GM23338 (cell line): ENCODE results near the gene PDE1C. TPM values are rescaled to one million over a fixed set of nuclear protein-coding genes. Genes with fewer than 3 reads are reported as not detected.

Experiments used
- ATAC-seq: fragments of 200-7000 bp; cut with Tn5 transposase; 3 replicates; pipeline ENCODE4 v1.9.1; 2020
- DNase-seq: peaks from one replicate; pipeline ENCODE4 v3.0.0-alpha.2; 2015; ENCODE audit warnings: low spot score
- H2AFZ ChIP-seq: fragments of 200-600 bp; sonication (generic); 2 replicates; pipeline ENCODE4 v1.8.0; 2016; ENCODE audit warnings: antibody characterized with exemption, mild to moderate bottlenecking, moderate library complexity
- H3F3A ChIP-seq: fragments of 200-600 bp; sonication (generic); replicated peaks from 2 replicates; pipeline ENCODE4 v1.8.0; 2017; ENCODE audit warnings: antibody characterized with exemption, mixed run types, low read depth
- H3K27ac ChIP-seq: fragments of 200-600 bp; sonication (generic); 2 replicates; pipeline ENCODE4 v1.6.1; 2016; ENCODE audit warnings: low read depth
- H3K27me3 ChIP-seq: fragments of 200-600 bp; sonication (generic); 2 replicates; pipeline ENCODE4 v1.8.0; 2016; ENCODE audit warnings: mild to moderate bottlenecking, mixed run types, moderate library complexity; ENCODE audit not compliant: insufficient read depth
- H3K36me3 ChIP-seq: fragments of 200-600 bp; sonication (generic); 2 replicates; pipeline ENCODE4 v1.8.0; 2016; ENCODE audit warnings: mild to moderate bottlenecking; ENCODE audit not compliant: insufficient read depth
- H3K4me1 ChIP-seq: fragments of 200-600 bp; sonication (generic); 2 replicates; pipeline ENCODE4 v1.8.0; 2016; ENCODE audit warnings: mild to moderate bottlenecking, moderate library complexity; ENCODE audit not compliant: insufficient read depth
- H3K4me2 ChIP-seq: fragments of 200-600 bp; sonication (generic); 2 replicates; pipeline ENCODE4 v1.7.1; 2017; ENCODE audit warnings: mixed run types
- H3K4me3 ChIP-seq: fragments of 200-600 bp; sonication (generic); 2 replicates; pipeline ENCODE4 v1.6.1; 2016; ENCODE audit warnings: mixed run types
- H3K79me2 ChIP-seq: fragments of 200-600 bp; sonication (generic); replicated peaks from 2 replicates; pipeline ENCODE4 v1.8.0; 2017; ENCODE audit warnings: mild to moderate bottlenecking; ENCODE audit not compliant: insufficient read depth
- H3K9me2 ChIP-seq: fragments of 200-600 bp; sonication (generic); 2 replicates; pipeline ENCODE4 v1.8.0; 2017; ENCODE audit not compliant: insufficient read depth
- H4K20me1 ChIP-seq: fragments of 200-600 bp; sonication (generic); replicated peaks from 2 replicates; pipeline ENCODE4 v1.8.0; 2017; ENCODE audit warnings: mild to moderate bottlenecking; ENCODE audit not compliant: insufficient read depth
- H3K27ac Mint-ChIP-seq: 2 replicates; pipeline ENCODE4 v1.8.0; 2020; ENCODE audit warnings: inconsistent platforms, mild to moderate bottlenecking, moderate library complexity, mixed read lengths
- H3K27me3 Mint-ChIP-seq: 3 replicates; pipeline ENCODE4 v1.8.0; 2022; ENCODE audit warnings: low read depth, mild to moderate bottlenecking, moderate library complexity, mixed read lengths, inconsistent platforms; ENCODE audit not compliant: insufficient read depth, poor library complexity
- H3K36me3 Mint-ChIP-seq: 3 replicates; pipeline ENCODE4 v1.8.0; 2021; ENCODE audit warnings: low read depth, mild to moderate bottlenecking, inconsistent platforms, moderate library complexity, mixed read lengths
- H3K4me1 Mint-ChIP-seq: 3 replicates; pipeline ENCODE4 v1.8.0; 2020; ENCODE audit warnings: mild to moderate bottlenecking, inconsistent platforms, mixed read lengths
- H3K4me3 Mint-ChIP-seq: 3 replicates; pipeline ENCODE4 v1.8.0; 2021; ENCODE audit warnings: moderate library complexity, mild to moderate bottlenecking, inconsistent platforms, mixed read lengths
- H3K9me3 Mint-ChIP-seq: 3 replicates; pipeline ENCODE4 v1.8.0; 2020; ENCODE audit warnings: moderate library complexity, mild to moderate bottlenecking, inconsistent platforms, mixed read lengths
- CREB1 ChIP-seq: fragments of 250-450 bp; sonication (Bioruptor Pico); IDR thresholded peaks from 2 replicates; pipeline ENCODE4 v1.5.0; 2020; ENCODE audit warnings: low read depth, mild to moderate bottlenecking, moderate library complexity
- CTCF ChIP-seq, 2 experiments: fragments of 200-600 bp in 1 of 2; sonication (generic) in 1 of 2; conservative IDR thresholded peaks; 2 replicates each; pipeline versions ENCODE4 v1.5.1 to v1.6.1; 2016 to 2017; ENCODE audit warnings: antibody characterized with exemption in 2 of 2, low read depth in 2 of 2, mild to moderate bottlenecking in 2 of 2, moderate library complexity in 1 of 2
- ETS1 ChIP-seq: IDR thresholded peaks from 2 replicates; pipeline ENCODE4 v1.6.1; 2016; ENCODE audit warnings: antibody characterized with exemption
- EZH2 ChIP-seq: fragments of 200-600 bp; sonication (generic); IDR thresholded peaks from one replicate; pipeline ENCODE4 v1.8.0; 2017; ENCODE audit warnings: antibody characterized with exemption, mild to moderate bottlenecking, low read depth; ENCODE audit not compliant: unreplicated experiment
- EZH2phosphoT487 ChIP-seq: fragments of 200-600 bp; sonication (generic); IDR thresholded peaks from one replicate; pipeline ENCODE4 v1.8.1; 2018; ENCODE audit warnings: antibody characterized with exemption; ENCODE audit not compliant: unreplicated experiment
- JUNB ChIP-seq: IDR thresholded peaks from one replicate; pipeline ENCODE4 v1.6.1; 2016; ENCODE audit warnings: antibody characterized with exemption; ENCODE audit not compliant: unreplicated experiment
- NANOG ChIP-seq: IDR thresholded peaks from 2 replicates; pipeline ENCODE4 v1.6.1; 2016; ENCODE audit warnings: antibody characterized with exemption, borderline replicate concordance
- POLR2AphosphoS5 ChIP-seq: IDR thresholded peaks from 2 replicates; pipeline ENCODE4 v1.6.1; 2016; ENCODE audit warnings: antibody characterized with exemption, low read depth
- REST ChIP-seq: IDR thresholded peaks from one replicate; pipeline ENCODE4 v1.6.1; 2018; ENCODE audit warnings: antibody characterized with exemption; ENCODE audit not compliant: unreplicated experiment
- STAT1 ChIP-seq: IDR thresholded peaks from one replicate; pipeline ENCODE4 v1.6.1; 2016; ENCODE audit warnings: antibody characterized with exemption; ENCODE audit not compliant: unreplicated experiment
- ZNF114 ChIP-seq: fragments of 250-450 bp; sonication (Bioruptor Pico); IDR thresholded peaks from 2 replicates; pipeline ENCODE4 v1.5.0; 2020; ENCODE audit warnings: mild to moderate bottlenecking, moderate library complexity
- ZNF331 ChIP-seq: fragments of 250-450 bp; sonication (Bioruptor Pico); IDR thresholded peaks from 2 replicates; pipeline ENCODE4 v1.5.0; 2020; ENCODE audit warnings: low read depth, mild to moderate bottlenecking, moderate library complexity
- polyA plus RNA-seq: library from polyadenylated mRNA; unstranded; fragments of >200 nt; fragmentation: Nextera tagmentation; extraction: Ambion mirVana; gene quantifications from 2 replicates; pipeline ENCODE4 v1.2.1, GENCODE V29; 2016
- total RNA-seq: library from RNA; depleted of rRNA; stranded (reverse); fragments of >200 nt; shearing (Covaris generic); gene quantifications from 2 replicates; pipeline ENCODE4 v1.2.3, GENCODE V29; 2014
- TF ChIP-seq, protein P1 (sequence below): fragments of 250-450 bp; sonication (Bioruptor Pico); IDR thresholded peaks from 2 replicates; pipeline ENCODE4 v1.5.0; 2020; ENCODE audit warnings: mild to moderate bottlenecking, moderate library complexity

PDE1C gene
- total and polyA plus RNA-seq, 2 experiments from 2014 or later, result 0.28 TPM; not detected in 1

GRCh38 chr7:31758755-31759154 is 311.5 kb downstream of the PDE1C start (continued):
- TF ChIP-seq REST, result no peak
- TF ChIP-seq ZNF114, result no peak
- TF ChIP-seq STAT1, result no peak

DNA sequence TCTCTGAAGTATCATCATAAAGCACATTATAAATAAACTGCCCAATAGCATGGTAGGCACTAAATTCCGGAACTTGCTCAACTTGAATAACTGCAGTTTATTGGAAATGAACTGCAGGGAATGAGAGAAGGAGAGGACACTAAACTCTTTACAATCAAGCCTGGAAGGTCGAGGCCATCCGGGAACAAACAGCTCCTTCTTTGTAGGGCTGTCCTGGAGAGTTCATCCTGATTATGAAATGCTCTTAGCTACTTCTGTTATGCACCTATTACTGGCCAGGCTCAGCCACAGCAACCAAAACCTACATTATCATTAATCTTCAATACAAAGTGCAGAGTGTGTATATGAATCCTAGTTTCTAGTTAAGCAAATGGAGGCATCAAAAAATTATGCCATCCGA is 318.5 kb downstream of the PDE1C start:
- Histone ChIP-seq H3K36me3 (no peaks in the 10 kb centered on the region), H3K4me2 (no peak overlapping the region), H2AFZ (no peak overlapping the region), H4K20me1 (no peaks in the 10 kb centered on the region), H3K4me1 (no peaks in the 10 kb centered on the region), H3K79me2 (no peaks in the 10 kb centered on the region), H3K27ac (no peak overlapping the region), H3K27me3 (peaks cover 45% of the 10 kb centered on the region), H3K9me2 (no peaks in the 10 kb centered on the region), H3F3A (no peaks in the 10 kb centered on the region), H3K4me3 (no peak overlapping the region)
- Mint-ChIP-seq H3K36me3 (no peaks in the 10 kb centered on the region), H3K4me1 (no peaks in the 10 kb centered on the region), H3K27ac (no peak overlapping the region), H3K9me3 (no peaks in the 10 kb centered on the region), H3K4me3 (no peak overlapping the region), H3K27me3 (peaks cover 22% of the 10 kb centered on the region)
- ATAC-seq (no peak), DNase-seq (no peak)
- TF ChIP-seq ETS1 (no peak), ZNF331 (CRISPR knock-in tag) (no peak), NANOG (no peak), POLR2AphosphoS5 (no peak), CTCF (conservative IDR thresholded peaks at IDR 0.05; ENCODE audit: low read depth in 2 of 2) (no peak), CREB1 (CRISPR knock-in tag) (no peak), ZNF114 (no peak), EZH2phosphoT487 (no peak), EZH2 (no peak), JUNB (no peak), STAT1 (no peak)
- TF ChIP-seq, protein P1, sequence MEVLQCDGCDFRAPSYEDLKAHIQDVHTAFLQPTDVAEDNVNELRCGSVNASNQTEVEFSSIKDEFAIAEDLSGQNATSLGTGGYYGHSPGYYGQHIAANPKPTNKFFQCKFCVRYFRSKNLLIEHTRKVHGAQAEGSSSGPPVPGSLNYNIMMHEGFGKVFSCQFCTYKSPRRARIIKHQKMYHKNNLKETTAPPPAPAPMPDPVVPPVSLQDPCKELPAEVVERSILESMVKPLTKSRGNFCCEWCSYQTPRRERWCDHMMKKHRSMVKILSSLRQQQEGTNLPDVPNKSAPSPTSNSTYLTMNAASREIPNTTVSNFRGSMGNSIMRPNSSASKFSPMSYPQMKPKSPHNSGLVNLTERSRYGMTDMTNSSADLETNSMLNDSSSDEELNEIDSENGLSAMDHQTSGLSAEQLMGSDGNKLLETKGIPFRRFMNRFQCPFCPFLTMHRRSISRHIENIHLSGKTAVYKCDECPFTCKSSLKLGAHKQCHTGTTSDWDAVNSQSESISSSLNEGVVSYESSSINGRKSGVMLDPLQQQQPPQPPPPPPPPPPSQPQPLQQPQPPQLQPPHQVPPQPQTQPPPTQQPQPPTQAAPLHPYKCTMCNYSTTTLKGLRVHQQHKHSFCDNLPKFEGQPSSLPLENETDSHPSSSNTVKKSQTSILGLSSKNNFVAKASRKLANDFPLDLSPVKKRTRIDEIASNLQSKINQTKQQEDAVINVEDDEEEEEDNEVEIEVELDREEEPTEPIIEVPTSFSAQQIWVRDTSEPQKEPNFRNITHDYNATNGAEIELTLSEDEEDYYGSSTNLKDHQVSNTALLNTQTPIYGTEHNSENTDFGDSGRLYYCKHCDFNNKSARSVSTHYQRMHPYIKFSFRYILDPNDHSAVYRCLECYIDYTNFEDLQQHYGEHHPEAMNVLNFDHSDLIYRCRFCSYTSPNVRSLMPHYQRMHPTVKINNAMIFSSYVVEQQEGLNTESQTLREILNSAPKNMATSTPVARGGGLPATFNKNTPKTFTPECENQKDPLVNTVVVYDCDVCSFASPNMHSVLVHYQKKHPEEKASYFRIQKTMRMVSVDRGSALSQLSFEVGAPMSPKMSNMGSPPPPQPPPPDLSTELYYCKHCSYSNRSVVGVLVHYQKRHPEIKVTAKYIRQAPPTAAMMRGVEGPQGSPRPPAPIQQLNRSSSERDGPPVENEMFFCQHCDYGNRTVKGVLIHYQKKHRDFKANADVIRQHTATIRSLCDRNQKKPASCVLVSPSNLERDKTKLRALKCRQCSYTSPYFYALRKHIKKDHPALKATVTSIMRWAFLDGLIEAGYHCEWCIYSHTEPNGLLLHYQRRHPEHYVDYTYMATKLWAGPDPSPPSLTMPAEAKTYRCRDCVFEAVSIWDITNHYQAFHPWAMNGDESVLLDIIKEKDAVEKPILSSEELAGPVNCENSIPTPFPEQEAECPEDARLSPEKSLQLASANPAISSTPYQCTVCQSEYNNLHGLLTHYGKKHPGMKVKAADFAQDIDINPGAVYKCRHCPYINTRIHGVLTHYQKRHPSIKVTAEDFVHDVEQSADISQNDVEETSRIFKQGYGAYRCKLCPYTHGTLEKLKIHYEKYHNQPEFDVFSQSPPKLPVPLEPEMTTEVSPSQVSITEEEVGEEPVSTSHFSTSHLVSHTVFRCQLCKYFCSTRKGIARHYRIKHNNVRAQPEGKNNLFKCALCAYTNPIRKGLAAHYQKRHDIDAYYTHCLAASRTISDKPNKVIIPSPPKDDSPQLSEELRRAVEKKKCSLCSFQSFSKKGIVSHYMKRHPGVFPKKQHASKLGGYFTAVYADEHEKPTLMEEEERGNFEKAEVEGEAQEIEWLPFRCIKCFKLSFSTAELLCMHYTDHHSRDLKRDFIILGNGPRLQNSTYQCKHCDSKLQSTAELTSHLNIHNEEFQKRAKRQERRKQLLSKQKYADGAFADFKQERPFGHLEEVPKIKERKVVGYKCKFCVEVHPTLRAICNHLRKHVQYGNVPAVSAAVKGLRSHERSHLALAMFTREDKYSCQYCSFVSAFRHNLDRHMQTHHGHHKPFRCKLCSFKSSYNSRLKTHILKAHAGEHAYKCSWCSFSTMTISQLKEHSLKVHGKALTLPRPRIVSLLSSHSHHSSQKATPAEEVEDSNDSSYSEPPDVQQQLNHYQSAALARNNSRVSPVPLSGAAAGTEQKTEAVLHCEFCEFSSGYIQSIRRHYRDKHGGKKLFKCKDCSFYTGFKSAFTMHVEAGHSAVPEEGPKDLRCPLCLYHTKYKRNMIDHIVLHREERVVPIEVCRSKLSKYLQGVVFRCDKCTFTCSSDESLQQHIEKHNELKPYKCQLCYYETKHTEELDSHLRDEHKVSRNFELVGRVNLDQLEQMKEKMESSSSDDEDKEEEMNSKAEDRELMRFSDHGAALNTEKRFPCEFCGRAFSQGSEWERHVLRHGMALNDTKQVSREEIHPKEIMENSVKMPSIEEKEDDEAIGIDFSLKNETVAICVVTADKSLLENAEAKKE, result no peak
